ENCODE results near the gene TXNIP.
A peak's percentile ranks its signal among the peaks of the same experiment; 100 is the strongest.

TXNIP gene

GRCh38 chr1:145961425-145962156 lies 34.8 kb downstream of the TXNIP start:
- peak; percentile 10 for DNase-seq

DNA sequence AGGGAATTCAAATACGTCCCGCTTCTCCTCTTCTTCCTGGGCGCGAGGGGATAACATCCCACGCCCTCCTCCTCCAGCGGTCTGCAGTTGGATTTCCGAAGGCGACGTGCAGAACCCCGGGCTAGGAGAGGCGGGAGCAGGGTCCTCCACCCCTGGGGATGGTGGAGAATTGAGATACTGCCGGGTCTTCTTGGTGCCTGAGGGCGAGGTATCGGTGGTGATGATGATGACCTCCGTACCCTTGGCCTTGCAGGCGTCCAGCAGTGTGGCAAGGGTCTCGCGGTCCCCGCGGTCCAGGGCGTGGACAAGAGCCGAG lies 35.3 kb downstream of the TXNIP start:
- no peak for DNase-seq

GRCh38 chr1:145960468-145961108 lies 35.8 kb downstream of the TXNIP start:
- DNase-seq = peak; percentile 77

DNA sequence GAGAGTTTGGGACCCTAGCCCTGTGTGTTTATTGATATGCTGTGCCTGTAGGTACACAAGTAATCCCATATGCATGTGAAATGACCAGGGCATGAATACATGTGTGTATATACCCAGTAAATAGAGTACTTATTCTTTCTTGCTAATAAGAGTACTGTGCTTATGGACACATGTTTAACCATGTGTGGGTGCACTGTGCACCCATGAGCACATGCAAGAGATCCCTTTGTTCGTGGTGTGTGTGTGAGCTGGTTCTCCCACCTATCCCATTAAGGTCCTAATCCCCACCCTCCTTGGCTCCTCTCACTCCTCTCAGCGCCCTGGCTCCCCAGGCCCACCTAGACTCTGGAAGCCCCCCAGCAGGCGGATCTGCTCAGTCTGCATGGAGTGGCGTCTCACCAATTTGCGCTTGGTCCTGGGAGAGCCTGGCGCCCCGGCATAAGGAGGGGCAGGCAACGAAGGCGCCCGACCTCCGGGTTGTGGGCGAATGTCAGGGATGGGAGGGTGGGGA lies 36.4 kb downstream of the TXNIP start:
- no peak for DNase-seq

GRCh38 chr1:145959333-145959732 lies 37.0 kb downstream of the TXNIP start:
- no peak for DNase-seq

DNA sequence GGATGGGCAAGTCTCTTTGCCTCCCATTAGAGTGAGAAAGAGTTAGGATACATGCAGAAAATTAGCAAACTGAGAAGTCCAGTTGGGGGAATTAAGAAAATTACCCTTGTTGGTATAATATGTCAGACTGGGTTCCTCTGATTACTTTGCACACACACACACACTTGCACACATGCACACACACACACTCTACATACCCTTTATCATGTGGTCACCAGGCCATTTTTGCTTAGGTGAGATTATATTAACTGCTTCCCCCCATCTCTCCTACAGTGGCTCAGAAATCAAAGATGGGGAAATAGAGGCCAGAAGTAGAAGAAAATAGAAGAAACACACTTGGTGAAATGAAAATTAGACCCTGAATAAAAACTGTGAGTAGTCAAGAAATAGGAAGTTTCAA lies 37.6 kb downstream of the TXNIP start:
- DNase-seq = no peak

DNA sequence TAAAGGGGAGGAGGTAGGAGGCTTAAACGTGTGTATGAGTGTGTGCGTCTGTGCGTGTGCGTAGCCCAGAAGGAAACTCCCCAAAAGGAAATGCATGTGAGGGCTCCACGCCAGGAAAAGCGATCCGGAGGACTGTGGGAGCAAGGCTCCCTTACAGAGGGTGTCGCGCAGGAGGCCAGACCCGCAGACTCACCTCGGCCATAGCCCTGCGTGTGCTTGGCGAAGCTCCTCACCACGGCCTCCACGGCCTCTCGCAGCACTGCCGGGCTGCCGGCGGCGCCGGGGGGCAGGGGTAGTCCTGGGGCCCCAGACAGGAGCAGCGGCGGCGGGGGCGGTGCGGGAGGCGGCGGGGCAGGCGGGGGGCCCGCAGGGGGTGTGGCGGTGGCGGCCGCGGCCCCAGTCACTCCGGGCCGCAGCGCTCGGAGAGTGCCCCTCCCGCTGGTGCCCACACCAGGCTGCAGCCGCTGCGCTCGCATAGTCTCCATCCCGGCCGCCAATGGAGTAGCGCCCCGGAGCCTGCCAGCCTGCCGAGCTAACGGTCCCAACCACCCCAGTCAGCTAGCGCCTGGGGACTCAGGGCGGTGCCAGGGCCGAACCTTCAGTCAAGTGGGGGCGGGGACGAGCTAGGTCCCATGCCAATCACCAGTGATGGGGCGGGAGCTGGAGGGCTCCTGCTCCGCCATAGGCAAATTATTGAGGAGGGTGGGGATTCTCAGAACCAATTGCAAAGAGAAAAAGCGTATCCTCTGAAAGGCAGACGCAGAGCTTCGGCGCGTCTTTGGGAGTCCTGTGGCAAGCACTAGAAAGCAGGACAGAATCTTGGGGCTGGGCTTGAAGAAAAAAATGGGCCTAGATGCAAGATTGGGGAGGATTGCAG lies 38.7 kb downstream of the TXNIP start, which contains the start of gene LIX1L:
TSS of gene LIX1L (minus strand) at position 575 of the 877 bp plus-strand sequence. CDS start at position 485, 90 bp downstream.
- peak; percentile 97 for DNase-seq

DNA sequence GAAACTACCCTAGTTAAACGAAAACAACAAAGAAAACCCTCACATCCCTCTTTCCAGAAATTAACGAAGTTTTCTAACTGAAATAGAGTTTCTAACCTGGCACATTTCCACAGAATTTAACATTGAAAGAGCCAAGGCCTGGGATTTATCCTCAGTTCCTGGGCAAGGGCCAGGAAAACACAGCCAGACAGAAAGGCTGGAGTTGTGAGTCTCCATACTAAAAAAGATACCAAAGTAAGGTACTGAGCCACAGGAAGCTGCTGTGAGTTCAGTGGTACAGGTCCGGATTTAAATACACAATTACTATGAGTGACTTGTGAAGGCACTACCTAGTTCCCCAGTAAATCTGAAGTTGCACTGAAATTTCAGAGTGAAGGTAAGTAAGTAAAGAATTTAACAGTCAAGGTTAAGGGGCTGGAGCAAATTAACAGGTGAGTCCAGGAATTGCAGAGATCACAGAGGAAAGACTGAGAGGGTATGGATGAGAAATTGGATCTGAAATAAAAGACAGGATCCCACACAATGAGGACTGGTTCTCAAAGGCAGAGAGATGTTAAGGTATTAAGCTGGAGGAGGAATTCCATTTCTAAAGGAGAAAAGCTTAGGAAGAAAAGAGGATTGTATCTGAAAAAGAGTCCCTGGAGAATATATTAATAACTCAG lies 39.5 kb downstream of the TXNIP start:
- no peak for DNase-seq

DNA sequence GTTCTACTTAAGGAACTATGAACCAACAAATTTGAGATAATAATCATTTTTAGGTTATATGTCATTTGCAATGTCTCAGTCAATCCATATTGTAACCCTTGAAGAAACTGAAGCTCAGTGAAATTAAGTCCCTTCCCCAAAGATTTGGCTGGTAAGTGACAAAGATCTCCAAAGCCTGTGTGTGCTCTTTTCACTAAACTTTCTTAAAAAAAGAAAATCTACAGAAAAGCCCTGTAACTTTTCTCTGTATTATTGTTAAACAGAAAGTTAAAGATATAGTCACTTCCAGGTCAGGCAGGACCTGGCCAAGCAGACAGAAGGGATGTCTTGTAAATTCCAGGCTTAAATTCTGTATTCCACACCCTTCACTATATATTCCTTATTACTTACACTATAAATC lies 40.0 kb downstream of the TXNIP start:
- DNase-seq = no peak

- no peak for DNase-seq
These were observed 40.9 kb downstream of the TXNIP start for GRCh38 chr1:145955436-145955835.

DNA sequence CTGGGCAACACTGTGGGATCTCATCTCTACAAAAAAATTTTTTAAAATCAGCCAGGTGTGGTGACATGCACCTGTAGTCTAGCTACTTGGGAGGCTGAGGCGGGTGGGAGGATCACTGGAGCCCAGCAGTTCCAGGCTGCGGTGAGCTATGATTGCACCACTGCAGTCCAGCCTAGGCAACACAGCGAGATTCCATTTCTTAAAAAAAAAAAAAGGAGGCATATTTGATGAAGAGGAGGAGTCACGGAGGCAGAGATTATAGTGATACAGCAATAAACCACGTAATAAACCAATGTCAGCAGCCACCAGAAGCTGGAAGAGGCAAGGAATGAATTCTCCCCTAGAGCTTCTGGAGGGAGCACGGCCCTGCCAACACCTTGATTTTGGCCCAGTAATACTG lies 42.5 kb downstream of the TXNIP start:
- DNase-seq = no peak

GRCh38 chr1:145952903-145953302 lies 43.5 kb downstream of the TXNIP start:
- no peak for DNase-seq

- DNase-seq = no peak
These were observed 44.9 kb downstream of the TXNIP start for GRCh38 chr1:145951526-145951925.

GRCh38 chr1:145949219-145949618 lies 47.2 kb downstream of the TXNIP start:
- no peak for DNase-seq

DNA sequence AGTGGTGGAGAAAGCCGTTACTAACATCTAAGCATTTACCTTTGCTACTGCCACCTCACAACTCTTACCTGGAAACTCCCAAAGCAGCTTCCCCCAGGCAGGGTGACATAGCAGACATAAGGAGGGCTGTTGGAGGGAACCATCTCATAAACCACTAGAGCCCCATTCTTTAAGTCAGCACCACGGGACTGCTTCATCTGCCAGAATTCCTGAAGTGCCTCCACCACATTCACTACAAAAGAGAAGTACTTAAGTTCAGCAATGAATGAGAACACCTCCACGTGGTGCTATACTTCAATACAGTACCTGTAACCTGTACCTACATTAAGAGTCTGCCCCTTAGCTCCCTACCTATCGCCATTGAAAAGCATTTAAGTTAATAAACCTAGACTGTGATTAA lies 48.8 kb downstream of the TXNIP start:
- DNase-seq = no peak

DNA sequence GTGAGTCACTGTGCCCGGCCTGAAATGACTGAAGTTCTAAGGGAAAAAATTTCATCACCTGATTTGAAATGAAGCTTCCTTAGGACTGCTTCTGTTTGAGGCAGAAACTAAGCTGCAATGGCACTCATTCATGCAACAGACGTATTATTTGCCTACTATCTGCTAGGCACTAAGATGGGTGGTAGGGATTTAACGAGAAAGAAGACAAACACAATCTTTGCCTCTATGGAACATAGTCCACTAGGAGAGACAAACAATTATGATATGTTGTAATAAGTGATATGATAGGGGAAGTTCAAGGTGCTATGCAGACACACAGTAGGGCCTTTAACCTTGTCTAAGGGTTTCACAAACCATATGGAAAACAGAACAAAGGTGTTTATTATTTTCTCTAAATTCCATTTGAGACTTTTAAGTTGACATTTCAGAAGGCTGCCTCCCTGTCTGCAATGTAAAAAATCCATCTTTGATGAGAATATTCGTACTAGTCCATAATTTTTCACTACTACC lies 49.8 kb downstream of the TXNIP start:
- no peak for DNase-seq

- DNase-seq = no peak
These were observed 51.8 kb downstream of the TXNIP start for GRCh38 chr1:145944532-145944931.

DNA sequence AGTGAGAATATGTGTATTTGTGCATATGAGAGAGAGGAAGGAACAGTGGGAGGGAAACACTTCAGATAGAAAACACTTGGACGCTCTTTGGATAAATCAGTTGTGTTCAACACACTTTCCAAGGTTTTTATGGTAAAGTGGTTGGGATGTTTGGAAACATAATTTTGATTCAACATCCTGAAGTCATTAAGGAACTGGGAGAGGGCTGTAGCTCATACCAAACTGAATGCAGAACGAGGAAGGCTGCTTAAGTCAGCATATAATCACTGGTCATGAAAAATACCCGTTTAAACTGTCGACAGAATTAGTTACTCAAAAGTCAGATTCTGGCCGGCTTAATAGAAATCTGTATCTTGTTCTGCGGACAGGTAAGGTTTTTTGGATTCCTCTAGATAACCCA lies 53.5 kb downstream of the TXNIP start:
- no peak for DNase-seq

Data from NCI-H1105 treated with DMSO at 0.1 percent for 48 hours (cell line).